ENCODE results near the gene CDC42BPA. TPM values are rescaled to one million over a fixed set of nuclear protein-coding genes. Genes with fewer than 3 reads are reported as not detected.

CDC42BPA gene
- total and polyA plus RNA-seq, 11 donors, result 9.8 to 33.8 (median 29.7) TPM

- intact Hi-C loops (cut with DNase I), result loop anchor here (5.0 to 10.0 kb wide), 10 partner anchors 40 to 402 kb away; no protein-coding TSS in a partner anchor
- H3K36me3 ChIP-seq, result no peaks in the 10 kb centered on the region
- TF ChIP-seq, protein P1, sequence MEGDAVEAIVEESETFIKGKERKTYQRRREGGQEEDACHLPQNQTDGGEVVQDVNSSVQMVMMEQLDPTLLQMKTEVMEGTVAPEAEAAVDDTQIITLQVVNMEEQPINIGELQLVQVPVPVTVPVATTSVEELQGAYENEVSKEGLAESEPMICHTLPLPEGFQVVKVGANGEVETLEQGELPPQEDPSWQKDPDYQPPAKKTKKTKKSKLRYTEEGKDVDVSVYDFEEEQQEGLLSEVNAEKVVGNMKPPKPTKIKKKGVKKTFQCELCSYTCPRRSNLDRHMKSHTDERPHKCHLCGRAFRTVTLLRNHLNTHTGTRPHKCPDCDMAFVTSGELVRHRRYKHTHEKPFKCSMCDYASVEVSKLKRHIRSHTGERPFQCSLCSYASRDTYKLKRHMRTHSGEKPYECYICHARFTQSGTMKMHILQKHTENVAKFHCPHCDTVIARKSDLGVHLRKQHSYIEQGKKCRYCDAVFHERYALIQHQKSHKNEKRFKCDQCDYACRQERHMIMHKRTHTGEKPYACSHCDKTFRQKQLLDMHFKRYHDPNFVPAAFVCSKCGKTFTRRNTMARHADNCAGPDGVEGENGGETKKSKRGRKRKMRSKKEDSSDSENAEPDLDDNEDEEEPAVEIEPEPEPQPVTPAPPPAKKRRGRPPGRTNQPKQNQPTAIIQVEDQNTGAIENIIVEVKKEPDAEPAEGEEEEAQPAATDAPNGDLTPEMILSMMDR (IDR thresholded peaks at IDR 0.05), result peak in 1 of 12 donors; percentile 1
- no peak for TF ChIP-seq POLR2A (IDR thresholded peaks at IDR 0.05)
- peaks cover 0 to 30% (median 7%) of the 10 kb centered on the region in 12 donors for H3K4me1 ChIP-seq
- DNase-seq (peak in 1 of 5 donors; percentile 22), ATAC-seq (no peak)
- H3K27me3 ChIP-seq, result peaks cover 0 to 8% (median 0%) of the 10 kb centered on the region in 9 donors
- H3K9me3 ChIP-seq, result no peaks in the 10 kb centered on the region
- H3K4me3 ChIP-seq, result peak overlapping the region; percentile 76 to 97 (median 89)
- 2 to 10% (median 3%) methylated on average over 6 of the region's 6 CpGs for WGBS, 4 donors
- H3K27ac ChIP-seq, result peak overlapping the region in 11 of 12 donors; percentile 92 to 98 (median 96)
Observed at GRCh38 chr1:227317011-227317451, 1.3 kb downstream of the CDC42BPA start.

- H3K27me3 ChIP-seq, result peaks cover 0 to 8% (median 0%) of the 10 kb centered on the region in 9 donors
- H3K36me3 ChIP-seq, result no peaks in the 10 kb centered on the region
- ATAC-seq (no peak), DNase-seq (no peak)
- peaks cover 0 to 31% (median 7%) of the 10 kb centered on the region in 12 donors for H3K4me1 ChIP-seq
- H3K27ac ChIP-seq, result peak overlapping the region in 11 of 12 donors; percentile 92 to 98 (median 96)
- no peaks in the 10 kb centered on the region for H3K9me3 ChIP-seq
- intact Hi-C loops (cut with DNase I), result loop anchor here (5.0 to 10.0 kb wide), 10 partner anchors 41 to 402 kb away; no protein-coding TSS in a partner anchor
- H3K4me3 ChIP-seq, result peak overlapping the region; percentile 76 to 97 (median 89)
- TF ChIP-seq POLR2A (IDR thresholded peaks at IDR 0.05), result no peak
- TF ChIP-seq, protein P1 (IDR thresholded peaks at IDR 0.05), result no peak
Observed at GRCh38 chr1:227316456-227316855, 1.8 kb downstream of the CDC42BPA start.

- DNase-seq (peak in 2 of 5 donors; percentile 20 to 48), ATAC-seq (peak in 3 of 4 donors; percentile 26 to 51 (median 40))
- H3K4me1 ChIP-seq, result peaks cover 0 to 31% (median 8%) of the 10 kb centered on the region in 12 donors
- no peaks in the 10 kb centered on the region for H3K36me3 ChIP-seq
- H3K27me3 ChIP-seq, result peaks cover 0 to 8% (median 0%) of the 10 kb centered on the region in 9 donors
- TF ChIP-seq POLR2A (IDR thresholded peaks at IDR 0.05), result no peak
- TF ChIP-seq, protein P1 (IDR thresholded peaks at IDR 0.05), result no peak
- peak overlapping the region in 11 of 12 donors; percentile 92 to 98 (median 96) for H3K27ac ChIP-seq
- H3K4me3 ChIP-seq, result peak overlapping the region; percentile 76 to 97 (median 89)
- no peaks in the 10 kb centered on the region for H3K9me3 ChIP-seq
- intact Hi-C loops (cut with DNase I), result loop anchor here (5.0 to 10.0 kb wide), 10 partner anchors 42 to 401 kb away; no protein-coding TSS in a partner anchor
- WGBS, 4 donors, result 1 to 13% (median 5%) methylated on average over 7 of the region's 7 CpGs
Observed at GRCh38 chr1:227315629-227316346, 2.5 kb downstream of the CDC42BPA start.
